Natural killer cell (primary cell): Measurements from ENCODE around the gene CD79B. TPM values are rescaled to one million over a fixed set of nuclear protein-coding genes. Genes with fewer than 3 reads are reported as not detected.

ENCODE experiments used
- ATAC-seq, 3 donors: fragments of 150-1000 bp in 2 of 3; fragments of 200-7000 bp in 1 of 3; cut with Tn5 transposase; 1 replicate in 1 of 3; 2 replicates in 2 of 3; pipeline ENCODE4 v1.10.0; 2021; ENCODE audit warnings: mild to moderate bottlenecking in 2 of 3, moderate library complexity in 2 of 3
- DNase-seq, 2 donors: peaks; one replicate each; pipeline versions ENCODE4 v3.0.0 to v3.0.0-alpha.2; 2013 to 2021; ENCODE audit warnings: mixed read lengths in 1 of 2
- H3K27ac ChIP-seq: one replicate; pipeline ENCODE4 v1.5.1; 2013; ENCODE audit warnings: mild to moderate bottlenecking, low read length
- H3K27me3 ChIP-seq: one replicate; pipeline ENCODE4 v1.6.1; 2013; ENCODE audit warnings: low read length; ENCODE audit not compliant: control insufficient read depth, insufficient read depth
- H3K36me3 ChIP-seq: one replicate; pipeline ENCODE4 v1.6.1; 2013; ENCODE audit warnings: low read length; ENCODE audit not compliant: control insufficient read depth, insufficient read depth
- H3K4me1 ChIP-seq: one replicate; pipeline ENCODE4 v1.6.1; 2013; ENCODE audit warnings: low read length; ENCODE audit not compliant: control insufficient read depth, insufficient read depth
- H3K4me3 ChIP-seq: one replicate; pipeline ENCODE4 v1.5.1; 2013; ENCODE audit warnings: low read length
- H3K9me3 ChIP-seq: one replicate; pipeline ENCODE4 v1.6.1; 2013; ENCODE audit warnings: low read length; ENCODE audit not compliant: control insufficient read depth, insufficient read depth
- H3K27ac Mint-ChIP-seq, 2 donors: one replicate each; pipeline ENCODE4 v1.8.0; 2022; ENCODE audit warnings: mild to moderate bottlenecking in 2 of 2, mixed read lengths in 2 of 2, moderate library complexity in 1 of 2
- H3K27me3 Mint-ChIP-seq, 2 donors: one replicate each; pipeline ENCODE4 v1.8.0; 2022; ENCODE audit warnings: low read depth in 2 of 2, mixed read lengths in 2 of 2
- H3K36me3 Mint-ChIP-seq: one replicate; pipeline ENCODE4 v1.8.0; 2022; ENCODE audit warnings: mixed read lengths
- H3K4me1 Mint-ChIP-seq, 2 donors: one replicate each; pipeline ENCODE4 v1.8.0; 2022; ENCODE audit warnings: mixed read lengths in 2 of 2
- H3K4me3 Mint-ChIP-seq: one replicate; pipeline ENCODE4 v1.8.0; 2022; ENCODE audit warnings: mild to moderate bottlenecking, moderate library complexity, mixed read lengths
- H3K9me3 Mint-ChIP-seq, 2 donors: one replicate each; pipeline ENCODE4 v1.8.0; 2022; ENCODE audit warnings: mixed read lengths in 2 of 2
- WGBS: methylation state at CpG from one replicate; pipeline ENCODE4 v1.1.7; 2013; ENCODE audit warnings: missing lambda C conversion rate; ENCODE audit not compliant: insufficient coverage; 5-methylcytosine and 5-hydroxymethylcytosine counted together
- intact Hi-C: fragments of 100-400 bp; cut with micrococcal nuclease; formaldehyde crosslinking; loops from one replicate; pipeline ENCODE4 v1.14.2; 2022
- total RNA-seq, 4 donors: library from RNA; stranded (reverse); fragments of 120-200 nt in 1 of 4; gene quantifications; one replicate each; pipeline versions ENCODE4 v1.2.3 to v1.2.4, GENCODE V29; 2013 to 2022
- TF ChIP-seq, protein P1 (sequence below): fragments of 200-600 bp; IDR thresholded peaks from one replicate; pipeline ENCODE4 v1.8.0; 2022; ENCODE audit warnings: antibody characterized with exemption

The CD79B gene
- total RNA-seq, 3 donors from 2014 or later (not counting 1 experiment from before 2014, with no cell fraction given): 26.9 to 28.9 (median 27.2) TPM

DNA sequence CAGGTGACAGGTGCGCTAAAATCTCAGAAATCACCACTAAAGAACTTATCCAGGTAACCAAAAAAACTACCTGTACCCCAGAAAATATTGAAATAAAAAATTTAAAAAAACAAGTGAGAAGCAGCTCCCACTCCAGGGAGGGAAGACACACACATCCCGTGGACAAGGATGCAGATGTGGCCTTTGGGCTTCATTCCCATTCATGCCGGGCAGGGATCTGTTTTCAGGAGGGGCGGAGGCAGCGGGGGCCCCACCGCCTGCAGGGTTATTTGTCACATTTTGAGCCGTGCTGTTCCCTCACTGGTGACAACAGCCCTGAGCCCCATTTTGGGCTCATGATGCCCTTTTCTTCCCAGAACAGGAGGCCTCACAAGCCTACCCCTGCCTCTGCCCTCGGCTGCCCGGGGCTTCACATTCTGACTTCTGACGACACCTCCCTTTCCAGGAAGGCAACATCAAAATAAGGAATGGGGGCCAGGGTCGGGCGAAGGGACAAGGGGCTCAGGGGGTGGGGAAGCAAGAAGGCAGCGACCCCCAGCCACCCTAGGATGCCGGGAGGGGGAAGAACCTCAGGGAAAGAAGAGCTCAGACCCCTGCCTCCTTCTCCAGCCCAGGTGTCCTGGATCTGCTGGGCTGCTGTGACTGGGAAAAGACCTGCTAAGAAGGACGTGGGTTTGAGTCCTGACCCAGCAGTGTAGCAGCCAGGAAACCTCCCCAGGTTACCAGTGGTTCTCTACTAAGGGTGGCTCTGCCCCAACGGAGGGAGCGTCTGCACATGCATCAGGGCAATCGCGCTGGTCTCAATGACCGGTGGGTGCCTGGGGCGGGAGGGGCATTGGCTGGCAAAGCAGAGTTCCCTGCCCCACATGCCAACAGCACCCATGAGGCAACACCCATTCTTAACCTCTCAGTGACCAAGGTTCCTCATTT lies 2.3 kb upstream of the CD79B start:
- Mint-ChIP-seq H3K36me3 (no peaks in the 10 kb centered on the region), H3K4me1 (peaks cover 13 to 39% of the 10 kb centered on the region in 2 donors), H3K4me3 (no peak overlapping the region), H3K9me3 (no peaks in the 10 kb centered on the region), H3K27ac (no peak overlapping the region), H3K27me3 (no peaks in the 10 kb centered on the region)
- ATAC-seq: no peak
- no peak for DNase-seq
- H3K27ac ChIP-seq: no peak overlapping the region
- intact Hi-C loops: no loop called here
- TF ChIP-seq, protein P1, sequence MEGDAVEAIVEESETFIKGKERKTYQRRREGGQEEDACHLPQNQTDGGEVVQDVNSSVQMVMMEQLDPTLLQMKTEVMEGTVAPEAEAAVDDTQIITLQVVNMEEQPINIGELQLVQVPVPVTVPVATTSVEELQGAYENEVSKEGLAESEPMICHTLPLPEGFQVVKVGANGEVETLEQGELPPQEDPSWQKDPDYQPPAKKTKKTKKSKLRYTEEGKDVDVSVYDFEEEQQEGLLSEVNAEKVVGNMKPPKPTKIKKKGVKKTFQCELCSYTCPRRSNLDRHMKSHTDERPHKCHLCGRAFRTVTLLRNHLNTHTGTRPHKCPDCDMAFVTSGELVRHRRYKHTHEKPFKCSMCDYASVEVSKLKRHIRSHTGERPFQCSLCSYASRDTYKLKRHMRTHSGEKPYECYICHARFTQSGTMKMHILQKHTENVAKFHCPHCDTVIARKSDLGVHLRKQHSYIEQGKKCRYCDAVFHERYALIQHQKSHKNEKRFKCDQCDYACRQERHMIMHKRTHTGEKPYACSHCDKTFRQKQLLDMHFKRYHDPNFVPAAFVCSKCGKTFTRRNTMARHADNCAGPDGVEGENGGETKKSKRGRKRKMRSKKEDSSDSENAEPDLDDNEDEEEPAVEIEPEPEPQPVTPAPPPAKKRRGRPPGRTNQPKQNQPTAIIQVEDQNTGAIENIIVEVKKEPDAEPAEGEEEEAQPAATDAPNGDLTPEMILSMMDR: no peak
- no peaks in the 10 kb centered on the region for H3K27me3 ChIP-seq
- WGBS: 87% methylated on average over 21 of the region's 21 CpGs
- no peak overlapping the region for H3K4me3 ChIP-seq
- no peaks in the 10 kb centered on the region for H3K9me3 ChIP-seq
- peaks cover 40% of the 10 kb centered on the region for H3K4me1 ChIP-seq
- peaks cover 4% of the 10 kb centered on the region for H3K36me3 ChIP-seq

DNA sequence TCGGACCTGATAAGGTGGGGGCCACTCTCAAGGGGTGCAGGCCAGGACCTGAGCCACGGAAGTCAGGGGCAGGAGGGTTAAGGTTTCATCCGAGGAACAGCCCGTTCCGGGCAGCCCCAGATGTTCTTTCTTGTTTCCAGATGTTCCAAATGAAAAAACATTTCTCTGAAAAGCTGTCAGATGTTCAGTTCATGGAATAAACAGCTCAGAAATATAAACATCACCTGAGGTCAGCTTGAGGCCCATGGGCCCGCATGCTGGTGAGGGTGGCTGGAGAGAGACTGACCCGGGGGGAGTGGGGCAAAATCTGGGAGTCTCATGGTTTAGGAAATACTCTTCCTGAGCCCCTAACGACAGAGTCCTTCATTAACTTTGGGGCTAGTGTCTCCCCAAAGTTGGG lies 1.5 kb upstream of the CD79B start:
- Histone ChIP-seq H3K36me3 (peaks cover 12% of the 10 kb centered on the region), H3K27ac (no peak overlapping the region), H3K27me3 (no peaks in the 10 kb centered on the region), H3K4me1 (peaks cover 40% of the 10 kb centered on the region), H3K4me3 (no peak overlapping the region), H3K9me3 (no peaks in the 10 kb centered on the region)
- TF ChIP-seq, protein P1: no peak
- 95% methylated on average over 8 of the region's 8 CpGs for WGBS
- no peaks in the 10 kb centered on the region for H3K36me3 Mint-ChIP-seq
- H3K27ac Mint-ChIP-seq: no peak overlapping the region
- peak overlapping the region; percentile 49 for H3K4me3 Mint-ChIP-seq
- DNase-seq (no peak), ATAC-seq (no peak)
- H3K27me3 Mint-ChIP-seq: no peaks in the 10 kb centered on the region
- intact Hi-C loops: no loop called here
- H3K9me3 Mint-ChIP-seq: no peaks in the 10 kb centered on the region
- peaks cover 13 to 35% of the 10 kb centered on the region in 2 donors for H3K4me1 Mint-ChIP-seq

DNA sequence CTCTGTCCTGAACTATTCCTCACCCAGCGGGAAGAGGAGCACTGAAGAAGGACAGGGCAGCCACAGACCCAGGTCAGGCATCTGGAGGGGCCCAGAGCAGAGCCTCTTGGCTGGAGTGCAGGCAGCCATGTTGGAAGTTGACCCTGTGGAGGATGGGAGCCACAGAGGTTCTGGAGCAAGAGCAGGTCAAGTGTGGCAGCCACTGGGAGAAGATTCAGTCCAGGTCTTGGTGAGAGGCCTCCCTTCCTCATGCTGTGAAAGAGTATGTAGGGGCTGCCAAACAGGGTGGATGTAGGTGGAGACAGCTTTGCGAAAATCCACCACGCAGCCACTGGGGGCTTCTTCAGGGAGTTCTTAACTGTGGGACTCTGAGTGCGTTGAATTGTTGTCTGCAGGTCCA lies 590 bp upstream of the CD79B start:
- Mint-ChIP-seq H3K27me3 (no peaks in the 10 kb centered on the region), H3K27ac (peak overlapping the region; percentile 80 to 95), H3K9me3 (no peaks in the 10 kb centered on the region), H3K36me3 (no peaks in the 10 kb centered on the region), H3K4me1 (peaks cover 13 to 30% of the 10 kb centered on the region in 2 donors), H3K4me3 (peak overlapping the region; percentile 91)
- intact Hi-C loops: no loop called here
- DNase-seq (no peak), ATAC-seq (no peak)
- TF ChIP-seq, protein P1: no peak
- H3K27me3 ChIP-seq: no peaks in the 10 kb centered on the region
- peak overlapping the region; percentile 51 for H3K4me3 ChIP-seq
- WGBS: 80% methylated on average over 4 of the region's 4 CpGs
- H3K27ac ChIP-seq: peak overlapping the region; percentile 17
- no peaks in the 10 kb centered on the region for H3K9me3 ChIP-seq
- H3K36me3 ChIP-seq: peaks cover 14% of the 10 kb centered on the region
- peaks cover 45% of the 10 kb centered on the region for H3K4me1 ChIP-seq
